DMS114 treated with DMSO at 0.1 percent for 48 hours (cell line): ENCODE results near the gene MRPL20.

Experiments used
- DNase-seq: peaks from one replicate; lab custom pipeline; 2025; ENCODE audit not compliant: unreplicated experiment; lab: John Stamatoyannopoulos, UW

MRPL20 gene

GRCh38 chr1:1366699-1367066 lies 40.4 kb downstream of the MRPL20 start:
- no peak for DNase-seq

GRCh38 chr1:1365875-1366698 lies 41.0 kb downstream of the MRPL20 start:
- no peak for DNase-seq

- DNase-seq = no peak
These were observed 42.8 kb downstream of the MRPL20 start for GRCh38 chr1:1364266-1364665.

- peak; percentile 39 for DNase-seq
These were observed 45.1 kb downstream of the MRPL20 start for GRCh38 chr1:1361982-1362423.

- DNase-seq = no peak
These were observed 45.7 kb downstream of the MRPL20 start for GRCh38 chr1:1361233-1361981.

- DNase-seq = no peak
These were observed 46.5 kb downstream of the MRPL20 start for GRCh38 chr1:1360506-1361169.

GRCh38 chr1:1359664-1360468 lies 47.2 kb downstream of the MRPL20 start:
- DNase-seq = no peak

- no peak for DNase-seq
These were observed 47.8 kb downstream of the MRPL20 start for GRCh38 chr1:1359308-1359663.

- no peak for DNase-seq
These were observed 48.4 kb downstream of the MRPL20 start, which contains the start of gene MXRA8 for GRCh38 chr1:1358433-1359271. Gene MXRA8 (minus strand): TSS chr1:1358555. CDS start chr1:1358504, 51 bp downstream.

GRCh38 chr1:1357871-1358432 lies 49.1 kb downstream of the MRPL20 start:
- no peak for DNase-seq

- DNase-seq = no peak
These were observed 50.2 kb downstream of the MRPL20 start for GRCh38 chr1:1356796-1357401.

GRCh38 chr1:1356166-1356795 lies 50.8 kb downstream of the MRPL20 start:
- DNase-seq = no peak

GRCh38 chr1:1355416-1355815 lies 51.7 kb downstream of the MRPL20 start:
- no peak for DNase-seq

GRCh38 chr1:1354271-1355247 lies 52.5 kb downstream of the MRPL20 start:
- DNase-seq = no peak

- DNase-seq = no peak
These were observed 53.5 kb downstream of the MRPL20 start for GRCh38 chr1:1353389-1354151.

GRCh38 chr1:1352786-1353388 lies 54.2 kb downstream of the MRPL20 start:
- DNase-seq = no peak
